ENCODE data around the gene LRRFIP1.

- TF ChIP-seq CTCF (IDR thresholded peaks at IDR 0.05; ENCODE audit: low read length), result no peak
- no peak for TF ChIP-seq EZH2 (optimal IDR thresholded peaks at IDR 0.05; ENCODE audit: low read depth, low read length)
- no peak for TF ChIP-seq EZH2phosphoT487 (IDR thresholded peaks at IDR 0.05; ENCODE audit: low read length)
These were observed 60.7 kb downstream of the LRRFIP1 start for GRCh38 chr2:237688081-237688480.

All from MM.1S (cell line).